Fibroblast of skin of right quadriceps (primary cell): ENCODE measurements around the gene TRMU.
"Not testable (repeated sequence)": the region's sequence is repeated elsewhere in the genome, so short reads cannot be mapped to it uniquely, and the experiment has no call there.

Experiments used
- DNase-seq: peaks from one replicate; pipeline ENCODE4 v3.0.0-alpha.2; 2013

Gene TRMU

DNA sequence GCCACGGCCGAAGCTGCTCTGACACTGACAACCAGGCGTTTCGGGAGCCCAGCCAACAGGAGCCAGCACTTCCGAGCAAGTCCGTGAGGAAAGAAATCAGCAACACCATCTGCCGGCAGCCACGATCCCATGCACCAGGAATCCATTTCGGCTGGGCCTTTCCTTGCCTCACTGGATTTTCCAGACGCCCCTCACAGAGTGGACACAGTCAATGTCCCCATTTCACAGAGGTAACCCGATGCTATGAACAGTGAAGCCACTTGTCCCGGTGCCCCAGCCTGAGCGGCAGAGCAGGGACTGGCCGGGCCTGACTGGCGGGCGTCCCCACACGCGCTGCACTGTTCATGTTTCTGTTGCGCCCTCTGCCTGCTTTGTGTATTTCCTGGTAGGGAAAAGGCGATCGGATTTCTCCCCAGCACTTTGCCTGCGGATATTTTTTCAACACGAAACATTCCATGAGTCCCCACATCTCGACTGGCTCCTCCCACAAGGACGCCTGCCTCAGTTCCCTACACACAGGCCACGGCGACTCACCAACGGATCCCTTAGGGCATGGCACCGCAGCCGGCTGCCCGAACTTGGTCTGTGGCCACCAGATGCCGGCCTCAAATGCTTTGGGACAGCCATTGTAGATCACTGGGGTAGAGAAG is 55.3 kb downstream of the TRMU start:
- peak; percentile 52 for DNase-seq

DNA sequence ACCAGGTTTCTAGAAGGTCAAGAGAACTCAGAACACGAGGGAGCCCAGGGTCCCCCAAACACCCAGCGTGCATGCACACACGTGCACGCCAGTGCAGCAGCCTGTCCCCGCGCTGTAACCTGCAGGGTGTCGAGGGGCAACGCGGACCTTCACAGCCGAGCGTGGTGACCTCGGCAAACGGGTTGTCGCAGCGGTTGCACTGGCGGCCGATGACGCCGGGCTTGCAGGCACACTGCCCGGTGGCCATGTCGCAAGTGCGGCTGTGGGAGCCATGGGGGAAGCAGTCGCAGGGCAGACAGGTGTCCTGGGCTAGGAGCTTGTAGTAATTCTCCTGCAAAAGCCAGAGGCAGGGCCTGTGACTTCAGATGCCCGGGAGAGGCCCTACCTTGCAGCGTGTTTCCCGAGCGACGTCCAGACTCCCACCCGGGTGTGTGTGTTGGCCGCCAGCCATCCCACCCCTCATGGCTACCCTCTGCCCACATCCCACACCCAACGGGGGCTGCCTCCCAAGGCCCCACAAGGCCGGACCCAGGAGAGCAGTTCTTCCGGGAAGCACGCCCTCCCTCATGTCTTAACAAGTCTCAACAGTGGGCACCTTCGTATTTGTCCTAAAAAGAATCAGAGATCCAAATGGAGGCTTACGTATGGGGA is 56.1 kb downstream of the TRMU start:
- no peak for DNase-seq

GRCh38 chr22:46392137-46392844 is 56.8 kb downstream of the TRMU start:
- no peak for DNase-seq

DNA sequence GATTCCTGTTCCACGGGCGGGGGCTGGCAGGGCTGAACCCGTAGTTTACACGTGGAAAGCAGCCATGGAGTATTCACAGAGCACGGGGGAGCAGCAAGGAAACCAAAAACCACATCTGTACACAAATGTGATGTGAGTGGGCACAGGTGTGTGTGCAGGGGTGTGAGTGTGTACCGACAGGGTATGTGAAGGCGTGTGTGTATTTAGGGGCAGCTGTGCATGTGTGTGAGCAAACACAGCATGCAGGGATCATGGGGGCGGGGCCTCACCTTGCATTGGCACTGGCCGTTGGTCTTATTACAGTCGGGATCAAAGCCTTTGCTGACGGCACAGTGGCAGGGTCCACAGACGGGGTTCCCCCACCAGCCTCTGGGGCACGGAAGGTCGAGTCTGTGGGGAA is 58.4 kb downstream of the TRMU start:
- no peak for DNase-seq

- no peak for DNase-seq
Observed at GRCh38 chr22:46394622-46395021, 59.1 kb downstream of the TRMU start.

DNA sequence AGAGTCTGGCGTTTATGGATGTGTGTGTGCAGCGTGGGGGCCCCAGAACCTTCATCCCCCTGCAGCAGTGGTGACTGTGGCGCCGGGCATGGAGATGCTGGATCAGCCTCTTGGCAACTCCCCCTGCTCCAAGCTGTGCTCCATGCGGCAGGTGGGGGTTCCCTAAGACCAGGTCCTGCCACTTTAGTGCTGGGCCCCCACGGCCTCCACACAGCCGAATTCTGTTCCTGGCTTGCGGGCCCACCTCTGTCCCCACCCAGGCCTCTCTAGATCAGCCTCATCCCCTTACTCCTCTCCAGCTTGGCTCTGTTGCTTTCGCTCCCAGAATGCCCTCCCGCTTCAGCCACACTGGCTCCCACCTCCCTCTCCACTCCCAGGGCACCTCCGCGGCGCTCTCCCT is 59.6 kb downstream of the TRMU start:
- no peak for DNase-seq

DNA sequence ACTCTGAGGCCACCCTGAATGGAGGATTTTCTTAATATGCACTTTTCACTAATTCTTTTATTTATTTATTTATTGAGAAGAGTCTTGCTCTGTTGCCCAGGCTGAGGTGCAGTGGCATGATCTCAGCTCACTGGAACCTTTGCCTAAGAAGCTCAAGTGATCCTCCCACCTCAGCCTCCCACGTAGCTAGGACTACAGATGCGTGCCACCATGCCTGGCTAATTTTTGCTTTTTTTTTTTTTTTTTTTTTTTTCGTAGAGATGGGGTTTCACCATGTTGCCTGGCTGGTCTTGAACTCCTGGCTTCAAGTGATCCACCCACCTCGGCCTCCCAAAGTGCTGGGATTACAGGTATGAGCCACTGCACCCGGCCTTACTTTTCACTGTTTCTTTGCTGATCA is 61.5 kb downstream of the TRMU start:
- DNase-seq, result not testable (repeated sequence)

DNA sequence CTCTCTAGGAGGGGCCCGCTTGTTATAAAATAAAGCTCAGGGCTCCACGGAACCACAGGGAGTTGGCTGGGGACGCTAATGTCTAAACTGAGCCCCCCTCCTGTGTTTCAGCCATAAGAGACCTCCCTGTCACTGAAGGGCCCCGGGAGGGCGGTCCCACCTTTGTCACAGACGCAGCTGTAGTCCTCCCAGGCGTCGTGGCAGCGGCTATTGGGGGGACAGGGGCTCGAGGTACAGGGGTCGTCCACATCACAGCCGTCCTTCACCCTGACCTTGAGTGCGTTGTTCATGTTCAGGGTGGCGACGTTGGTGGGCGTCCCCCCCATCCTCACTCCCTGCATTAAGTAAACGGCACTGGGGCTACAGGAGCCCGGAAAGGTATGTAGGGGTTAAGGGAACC is 62.0 kb downstream of the TRMU start:
- no peak for DNase-seq

DNA sequence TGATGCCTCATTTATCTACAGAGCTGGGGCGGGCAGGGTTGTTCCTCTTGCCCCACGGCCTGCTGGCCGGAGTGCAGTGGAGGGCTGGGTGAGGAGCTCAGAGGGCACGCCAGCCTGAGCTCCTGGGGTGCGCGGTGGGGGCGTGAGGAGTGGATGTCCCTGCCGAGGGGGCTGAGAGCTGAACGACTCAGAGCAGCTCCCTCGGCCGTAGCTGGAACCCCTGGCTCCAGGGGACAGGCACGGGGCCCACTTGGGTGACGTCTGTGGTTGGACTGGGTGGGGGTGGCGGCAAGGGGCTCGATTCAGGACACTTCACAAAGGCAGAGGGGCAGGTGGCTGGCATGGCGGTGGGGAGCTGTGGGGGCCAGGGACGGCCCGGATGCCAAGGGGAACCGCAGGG is 62.4 kb downstream of the TRMU start:
- DNase-seq, result no peak

DNA sequence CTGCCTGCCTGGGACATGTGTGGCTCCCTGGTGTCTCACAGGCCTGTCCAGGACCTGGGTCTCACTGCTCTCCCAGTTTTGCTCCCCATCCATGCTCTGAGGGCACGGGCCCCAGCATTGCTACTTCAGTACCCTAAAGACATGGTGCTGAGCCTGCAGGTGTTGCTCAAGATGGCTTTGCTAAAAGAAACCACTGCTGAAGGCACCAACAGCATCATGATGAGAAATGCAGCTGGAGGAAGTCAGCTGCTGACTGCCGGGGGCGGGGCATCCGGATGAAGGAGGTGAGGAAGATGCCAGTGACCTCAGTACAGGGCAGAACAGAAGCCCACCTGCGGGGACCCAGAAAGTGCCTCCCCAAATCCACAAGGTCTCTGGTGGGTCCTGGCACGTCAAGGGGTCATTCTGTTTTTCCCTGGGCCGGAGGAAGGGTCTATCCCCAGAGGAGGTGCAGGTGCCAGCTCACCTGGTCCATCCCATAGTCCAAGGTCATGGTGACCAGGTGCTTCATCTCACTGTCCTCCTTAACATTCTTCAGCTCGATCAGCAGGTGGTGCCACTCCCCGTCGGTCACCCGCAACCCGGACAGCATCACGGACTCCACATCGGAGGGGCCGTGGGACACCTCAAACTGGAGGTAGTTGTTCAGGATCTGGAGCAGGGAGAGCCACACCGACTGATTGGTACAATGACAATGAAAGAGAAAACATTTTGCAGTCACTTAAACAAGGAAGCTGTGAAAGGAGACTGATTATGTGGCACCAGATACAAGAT is 63.9 kb downstream of the TRMU start:
- no peak for DNase-seq

DNA sequence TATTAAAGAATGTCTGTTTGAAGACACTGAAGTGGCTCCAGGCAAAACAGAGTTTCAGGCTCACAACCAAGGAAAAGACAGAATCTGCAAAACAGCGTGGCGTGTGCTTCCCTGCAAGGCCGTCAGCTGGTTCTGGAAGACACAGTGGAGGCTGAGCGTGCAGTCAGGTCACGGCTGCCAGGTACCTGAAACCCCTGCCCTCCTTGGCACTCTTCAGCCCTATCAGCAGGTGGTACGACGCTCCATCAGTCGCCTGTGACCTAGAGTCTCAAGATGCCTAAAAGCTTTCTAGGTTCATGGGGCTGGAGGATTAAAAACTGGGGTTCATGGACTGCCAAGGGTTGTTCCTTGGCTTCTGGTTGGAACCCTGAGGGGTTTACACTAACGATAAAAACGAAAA is 65.9 kb downstream of the TRMU start:
- DNase-seq, result no peak

DNA sequence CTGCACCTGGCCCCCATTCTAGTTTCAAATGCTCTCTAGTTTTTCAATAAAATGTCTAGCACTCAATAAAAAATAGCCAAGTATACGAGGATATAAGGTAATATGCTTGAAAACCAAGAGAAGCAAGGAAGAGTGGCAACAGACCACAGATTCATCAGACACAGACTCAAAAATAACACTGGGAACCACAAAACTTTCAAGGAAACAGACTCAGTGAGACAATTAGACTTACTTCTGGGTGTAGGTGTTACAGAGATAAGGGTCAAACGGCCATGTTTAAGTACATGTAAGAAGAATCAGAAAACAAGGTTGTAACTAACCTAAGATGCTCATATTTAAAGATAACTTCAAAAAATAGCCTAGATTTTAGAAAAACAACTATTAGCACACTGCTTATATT is 67.0 kb downstream of the TRMU start:
- no peak for DNase-seq

- not testable (repeated sequence) for DNase-seq
Observed at GRCh38 chr22:46403880-46404279, 68.4 kb downstream of the TRMU start.

DNA sequence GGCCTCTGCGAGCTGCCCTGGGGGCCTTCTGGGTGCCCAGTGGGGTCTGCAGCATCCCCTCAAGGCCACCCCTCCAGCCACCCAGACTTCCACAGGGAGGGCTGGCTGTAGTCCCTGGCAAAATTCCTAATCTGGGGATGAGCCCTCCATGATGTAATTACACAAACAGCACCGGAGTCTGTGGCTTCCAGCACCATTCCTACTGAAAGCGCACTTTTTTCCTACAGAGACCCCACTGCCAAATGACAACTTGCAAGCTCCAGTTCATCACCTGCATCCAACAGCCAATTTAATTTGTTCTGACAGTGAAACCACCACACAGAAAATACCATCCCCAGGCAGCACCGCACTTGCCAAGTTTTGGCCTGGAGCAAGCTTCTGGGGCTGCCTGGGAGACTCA is 70.4 kb downstream of the TRMU start:
- no peak for DNase-seq

DNA sequence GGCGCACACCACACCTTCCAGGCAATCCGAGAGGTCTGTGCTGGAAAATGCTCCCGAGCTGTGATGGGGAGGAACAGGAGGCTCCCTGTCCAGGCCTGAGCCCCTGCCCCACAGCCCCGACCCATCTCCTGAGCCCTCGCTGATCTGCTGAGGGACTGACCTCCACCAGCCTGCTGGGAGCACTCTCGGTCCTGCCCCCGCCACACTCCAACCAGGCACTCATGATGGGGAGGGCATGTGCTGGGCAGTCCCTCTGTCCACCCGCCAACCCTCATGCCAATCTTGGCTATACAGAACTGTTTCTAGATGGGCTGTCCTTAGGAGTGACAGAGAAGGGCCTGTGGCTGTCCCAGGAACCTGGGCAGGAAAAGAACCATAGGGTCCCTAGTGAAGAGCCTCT is 70.8 kb downstream of the TRMU start:
- DNase-seq, result no peak

- no peak for DNase-seq
Observed at GRCh38 chr22:46406791-46407190, 71.3 kb downstream of the TRMU start.
